K562 (cell line): ENCODE results near the gene MAP1LC3B2. TPM values are rescaled to one million over a fixed set of nuclear protein-coding genes. Genes with fewer than 3 reads are reported as not detected.

Experiments
- ATAC-seq: fragments of 200-7000 bp; cut with Tn5 transposase; 3 replicates; pipeline ENCODE4 v1.9.1; 2020; ENCODE audit warnings: moderate library complexity
- BruUV-seq: library from RNA; stranded (reverse); fragments of 400-500 nt; replicated peaks from 2 replicates; lab custom pipeline; 2021; lab: Mats Ljungman, UMichigan
- CTCF ChIA-PET: fragments of 300-600 bp; formaldehyde crosslinking; extraction: SDS; loops from one replicate; lab custom pipeline; 2021; ENCODE audit warnings: low intra/inter-chr PET ratio; lab: Yijun Ruan, JAX
- POLR2A ChIA-PET: fragments of 300-600, 350-650 bp; sonication (Branson Sonifier 250); formaldehyde crosslinking; extraction: SDS; loops from one replicate; lab custom pipeline; 2021; ENCODE audit warnings: antibody characterized with exemption, inconsistent platforms; lab: Yijun Ruan, JAX
- DNase-seq, 4 experiments: peaks; one replicate each; pipeline versions ENCODE4 v3.0.0 to v3.0.0-alpha.2; 2011 to 2018; ENCODE audit warnings: low spot score in 3 of 4, mixed read lengths in 3 of 4; ENCODE audit errors: extremely low read depth in 1 of 4
- FAIRE-seq: peaks from 2 replicates; lab custom pipeline; 2011; peaks lifted over from hg19 to GRCh38; lab: Jason Lieb, UNC
- H2AFZ ChIP-seq: 2 replicates; pipeline ENCODE4 v1.6.0; 2011; ENCODE audit warnings: low read depth, low read length, control low read depth, inconsistent platforms
- H3K27ac ChIP-seq: fragments of 200-600 bp; 3 replicates; pipeline ENCODE4 v1.8.0; 2011; ENCODE audit warnings: low read depth, mild to moderate bottlenecking, control low read depth, inconsistent platforms, low read length, moderate library complexity, mixed read lengths; ENCODE audit errors: extremely low read depth
- H3K27me3 ChIP-seq, 2 experiments: fragments of 300-600 bp in 1 of 2; 2 replicates in 1 of 2; 3 replicates in 1 of 2; pipeline versions ENCODE4 v1.6.0 to v1.8.0; 2011; ENCODE audit warnings: inconsistent platforms in 2 of 2, low read length in 2 of 2, mild to moderate bottlenecking in 1 of 2, mixed read lengths in 1 of 2, moderate library complexity in 1 of 2; ENCODE audit not compliant: control insufficient read depth in 2 of 2, insufficient read depth in 2 of 2
- H3K36me3 ChIP-seq: fragments of 300-600 bp; 3 replicates; pipeline ENCODE4 v1.8.0; 2011; ENCODE audit warnings: mild to moderate bottlenecking, low read length, inconsistent platforms; ENCODE audit not compliant: control insufficient read depth, insufficient read depth
- H3K4me1 ChIP-seq, 2 experiments: fragments of 200-600 bp in 1 of 2; replicated peaks in 1 of 2; 2 replicates in 1 of 2; 3 replicates in 1 of 2; pipeline versions ENCODE4 v1.5.1 to v1.8.0; 2011; ENCODE audit warnings: inconsistent platforms in 2 of 2, low read length in 2 of 2, mild to moderate bottlenecking in 1 of 2, mixed read lengths in 1 of 2, moderate library complexity in 1 of 2; ENCODE audit not compliant: control insufficient read depth in 2 of 2, insufficient read depth in 2 of 2
- H3K4me2 ChIP-seq: 2 replicates; pipeline ENCODE4 v1.6.1; 2011; ENCODE audit warnings: low read length, control low read depth, inconsistent platforms, mixed read lengths; ENCODE audit not compliant: insufficient read depth
- H3K4me3 ChIP-seq: fragments of 200-600 bp; sonication (generic), shearing (Covaris generic); 2 replicates; pipeline ENCODE4 v1.5.1; 2016; ENCODE audit warnings: control low read depth, inconsistent platforms
- H3K79me2 ChIP-seq: fragments of 200-600 bp; 3 replicates; pipeline ENCODE4 v1.8.0; 2011; ENCODE audit warnings: low read length, inconsistent platforms; ENCODE audit not compliant: control insufficient read depth, insufficient read depth
- H3K9ac ChIP-seq, 2 experiments: 2 replicates each; pipeline versions ENCODE4 v1.6.0 to v1.6.1; 2011; ENCODE audit warnings: low read depth in 2 of 2, low read length in 2 of 2, control low read depth in 1 of 2, inconsistent platforms in 1 of 2, mild to moderate bottlenecking in 1 of 2, mixed read lengths in 1 of 2; ENCODE audit not compliant: insufficient read depth in 1 of 2
- H3K9me1 ChIP-seq: one replicate; pipeline ENCODE4 v1.6.0; 2011; ENCODE audit warnings: inconsistent platforms, mild to moderate bottlenecking, low read length, moderate library complexity; ENCODE audit not compliant: control insufficient read depth, insufficient read depth
- H3K9me3 ChIP-seq: replicated peaks from 2 replicates; pipeline ENCODE4 v1.5.1; 2011; ENCODE audit warnings: low read depth, low read length, inconsistent platforms; ENCODE audit not compliant: control insufficient read depth, insufficient read depth
- H4K20me1 ChIP-seq: replicated peaks from 2 replicates; pipeline ENCODE4 v1.6.1; 2011; ENCODE audit warnings: low read length, inconsistent platforms, mixed read lengths; ENCODE audit not compliant: control insufficient read depth, insufficient read depth
- DPF2 ChIP-seq: fragments of 450-650 bp; IDR thresholded peaks from 2 replicates; pipeline ENCODE4 v1.6.1; 2016
- ETV1 ChIP-seq: fragments of 450-650 bp; conservative IDR thresholded peaks from 2 replicates; pipeline ENCODE4 v1.6.1; 2016; ENCODE audit warnings: missing genetic modification characterization, control low read depth, low read depth, missing compliant biosample characterization
- HNRNPLL ChIP-seq: fragments of 200-400 bp; formaldehyde crosslinking; IDR thresholded peaks from 2 replicates; pipeline ENCODE4 v1.6.1; 2017; ENCODE audit warnings: low read length, low read depth, mild to moderate bottlenecking; ENCODE audit not compliant: poor library complexity, severe bottlenecking
- KLF6 ChIP-seq: fragments of 250-450 bp; sonication (Bioruptor Pico); IDR thresholded peaks from 2 replicates; pipeline ENCODE4 v1.4.0; 2020; ENCODE audit warnings: mild to moderate bottlenecking, moderate library complexity, borderline replicate concordance
- NCOA2 ChIP-seq, 2 experiments: fragments of 450-650 bp; IDR thresholded peaks; 2 replicates each; pipeline ENCODE4 v1.6.1; 2018; ENCODE audit warnings: mild to moderate bottlenecking in 2 of 2, moderate library complexity in 1 of 2; ENCODE audit not compliant: partially characterized antibody in 2 of 2
- PTTG1 ChIP-seq: fragments of 450-650 bp; IDR thresholded peaks from 2 replicates; pipeline ENCODE4 v1.6.1; 2016; ENCODE audit warnings: low read depth, mild to moderate bottlenecking, missing genetic modification characterization, missing compliant biosample characterization
- SNRNP70 ChIP-seq: fragments of 200-400 bp; formaldehyde crosslinking; optimal IDR thresholded peaks from 2 replicates; pipeline ENCODE3; 2017; ENCODE audit warnings: low read depth, low read length
- STAG1 ChIP-seq: sonication (generic); formaldehyde crosslinking; IDR thresholded peaks from 2 replicates; pipeline ENCODE4 v1.5.0; 2020; ENCODE audit warnings: missing genetic modification reagents, borderline replicate concordance
- ZBTB7A ChIP-seq: IDR thresholded peaks from 2 replicates; pipeline ENCODE4 v1.6.1; 2011; ENCODE audit warnings: low read depth, mild to moderate bottlenecking, low read length, moderate library complexity, borderline replicate concordance; ENCODE audit not compliant: control insufficient read depth
- ZKSCAN1 ChIP-seq: fragments of 150-350 bp; IDR thresholded peaks from 2 replicates; pipeline ENCODE4 v1.6.1; 2016; ENCODE audit warnings: low read depth, low read length
- ZNF184 ChIP-seq: sonication (generic); formaldehyde crosslinking; IDR thresholded peaks from 2 replicates; pipeline ENCODE4 v1.5.0; 2020; ENCODE audit warnings: missing genetic modification reagents
- WGBS: fragments of 100-300 bp; shearing (Covaris generic); methylation state at CpG from one replicate; pipeline ENCODE4 v1.1.6; 2016; ENCODE audit warnings: low coverage, mixed read lengths; ENCODE audit not compliant: insufficient coverage; ENCODE audit errors: missing lambda C conversion rate; 5-methylcytosine and 5-hydroxymethylcytosine counted together
- in situ Hi-C: fragments of 300-500 bp; cut with MboI; formaldehyde crosslinking; loops from 4 replicates; pipeline ENCODE4 v1.15.0; 2018; ENCODE audit warnings: inconsistent platforms, mixed read lengths
- intact Hi-C: fragments of 100-400 bp; cut with micrococcal nuclease; formaldehyde crosslinking; loops from 2 replicates; pipeline ENCODE4 v1.14.2; 2022
- polyA plus RNA-seq, 8 experiments: library from polyadenylated mRNA; depleted of rRNA in 4 of 8; stranded (reverse) in 5 of 8; unstranded in 3 of 8; fragments of >200 nt; fragmentation: Nextera tagmentation in 2 of 8; fragmentation: Illumina TruSeq in 1 of 8; extraction: Ambion mirVana in 2 of 8; extraction: Trizol in 1 of 8; gene quantifications; 2 replicates each; pipeline versions ENCODE4 v1.2.1 to v1.2.3, GENCODE V29; 2011 to 2014; ENCODE audit warnings: inconsistent platforms in 1 of 8, missing spikeins in 1 of 8
- total RNA-seq, 7 experiments: library from RNA; depleted of rRNA in 6 of 7; stranded (reverse); fragments of >200 nt in 6 of 7; fragmentation: Illumina TruSeq in 2 of 7; extraction: Trizol in 2 of 7; gene quantifications; 2 replicates each; pipeline versions ENCODE4 v1.2.1 to v1.2.3, GENCODE V29; 2011 to 2021; ENCODE audit warnings: low replicate concordance in 1 of 7
- TF ChIP-seq, protein P1 (sequence below): sonication (generic); formaldehyde crosslinking; IDR thresholded peaks from 2 replicates; pipeline ENCODE4 v1.8.1; 2023; ENCODE audit warnings: mild to moderate bottlenecking, missing genetic modification reagents
- TF ChIP-seq, protein P2 (sequence below): fragments of 450-650 bp; IDR thresholded peaks from 2 replicates; pipeline ENCODE4 v1.6.1; 2017; ENCODE audit warnings: antibody characterized with exemption, mild to moderate bottlenecking
- TF ChIP-seq, protein P3 (sequence below): fragments of 200-800 bp; sonication (Bioruptor generic); IDR thresholded peaks from 2 replicates; pipeline ENCODE4 v1.6.1; 2017; ENCODE audit warnings: missing genetic modification characterization, missing compliant biosample characterization

Gene MAP1LC3B2
- total and polyA plus RNA-seq, 9 of the 15 experiments (the other 6 are each of a cell fraction or from before 2014, with no cell fraction given) = 0.53 to 2.8 (median 0.76) TPM; not detected in 2

GRCh38 chr12:116561181-116561821 lies 2.1 kb downstream of the MAP1LC3B2 start:
- Histone ChIP-seq H3K4me1 (peaks cover 38 to 47% of the 10 kb centered on the region in 2 experiments), H3K9me1 (no peaks in the 10 kb centered on the region), H3K4me3 (no peak overlapping the region), H3K27ac (peak overlapping the region; percentile 99), H3K9me3 (peaks cover 17% of the 10 kb centered on the region), H3K4me2 (peak overlapping the region; percentile 69), H3K9ac (peak overlapping the region; percentile 42 to 45; a peak in 3 of 4 replicates), H4K20me1 (no peaks in the 10 kb centered on the region), H2AFZ (peak overlapping the region; percentile 96), H3K27me3 (no peaks in the 10 kb centered on the region), H3K36me3 (no peaks in the 10 kb centered on the region), H3K79me2 (no peaks in the 10 kb centered on the region; the same call in 2 of the 3 replicates)
- no TSS peak for BruUV-seq
- intact Hi-C loops = no loop called here
- peak; percentile 62 to 87 (median 66) for DNase-seq
- ATAC-seq = peak; percentile 16
- ChIA-PET POLR2A (interaction anchor here (0.6 to 1.0 kb wide), 4 partner anchors 13 to 36 kb away, joined by 3 read pairs; no protein-coding TSS in a partner anchor), CTCF (no interaction called here)
- 9% methylated on average over 6 of the region's 6 CpGs for WGBS
- in situ Hi-C loops = no loop called here
- no peak for FAIRE-seq
- no peak for TF ChIP-seq HNRNPLL
- TF ChIP-seq, protein P1, sequence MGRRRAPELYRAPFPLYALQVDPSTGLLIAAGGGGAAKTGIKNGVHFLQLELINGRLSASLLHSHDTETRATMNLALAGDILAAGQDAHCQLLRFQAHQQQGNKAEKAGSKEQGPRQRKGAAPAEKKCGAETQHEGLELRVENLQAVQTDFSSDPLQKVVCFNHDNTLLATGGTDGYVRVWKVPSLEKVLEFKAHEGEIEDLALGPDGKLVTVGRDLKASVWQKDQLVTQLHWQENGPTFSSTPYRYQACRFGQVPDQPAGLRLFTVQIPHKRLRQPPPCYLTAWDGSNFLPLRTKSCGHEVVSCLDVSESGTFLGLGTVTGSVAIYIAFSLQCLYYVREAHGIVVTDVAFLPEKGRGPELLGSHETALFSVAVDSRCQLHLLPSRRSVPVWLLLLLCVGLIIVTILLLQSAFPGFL = no peak
- peak; percentile 53; the same call in 1 of the 2 replicates for TF ChIP-seq ZBTB7A
- TF ChIP-seq NCOA2 (IDR thresholded peaks at IDR 0.05; ENCODE audit: partially characterized antibody in 2 of 2) = no peak
- TF ChIP-seq KLF6 (CRISPR knock-in tag) = no peak
- TF ChIP-seq ZKSCAN1 = no peak
- TF ChIP-seq SNRNP70 = no peak
- peak; percentile 31; the same call in 1 of the 2 replicates for TF ChIP-seq DPF2
- TF ChIP-seq, protein P2, sequence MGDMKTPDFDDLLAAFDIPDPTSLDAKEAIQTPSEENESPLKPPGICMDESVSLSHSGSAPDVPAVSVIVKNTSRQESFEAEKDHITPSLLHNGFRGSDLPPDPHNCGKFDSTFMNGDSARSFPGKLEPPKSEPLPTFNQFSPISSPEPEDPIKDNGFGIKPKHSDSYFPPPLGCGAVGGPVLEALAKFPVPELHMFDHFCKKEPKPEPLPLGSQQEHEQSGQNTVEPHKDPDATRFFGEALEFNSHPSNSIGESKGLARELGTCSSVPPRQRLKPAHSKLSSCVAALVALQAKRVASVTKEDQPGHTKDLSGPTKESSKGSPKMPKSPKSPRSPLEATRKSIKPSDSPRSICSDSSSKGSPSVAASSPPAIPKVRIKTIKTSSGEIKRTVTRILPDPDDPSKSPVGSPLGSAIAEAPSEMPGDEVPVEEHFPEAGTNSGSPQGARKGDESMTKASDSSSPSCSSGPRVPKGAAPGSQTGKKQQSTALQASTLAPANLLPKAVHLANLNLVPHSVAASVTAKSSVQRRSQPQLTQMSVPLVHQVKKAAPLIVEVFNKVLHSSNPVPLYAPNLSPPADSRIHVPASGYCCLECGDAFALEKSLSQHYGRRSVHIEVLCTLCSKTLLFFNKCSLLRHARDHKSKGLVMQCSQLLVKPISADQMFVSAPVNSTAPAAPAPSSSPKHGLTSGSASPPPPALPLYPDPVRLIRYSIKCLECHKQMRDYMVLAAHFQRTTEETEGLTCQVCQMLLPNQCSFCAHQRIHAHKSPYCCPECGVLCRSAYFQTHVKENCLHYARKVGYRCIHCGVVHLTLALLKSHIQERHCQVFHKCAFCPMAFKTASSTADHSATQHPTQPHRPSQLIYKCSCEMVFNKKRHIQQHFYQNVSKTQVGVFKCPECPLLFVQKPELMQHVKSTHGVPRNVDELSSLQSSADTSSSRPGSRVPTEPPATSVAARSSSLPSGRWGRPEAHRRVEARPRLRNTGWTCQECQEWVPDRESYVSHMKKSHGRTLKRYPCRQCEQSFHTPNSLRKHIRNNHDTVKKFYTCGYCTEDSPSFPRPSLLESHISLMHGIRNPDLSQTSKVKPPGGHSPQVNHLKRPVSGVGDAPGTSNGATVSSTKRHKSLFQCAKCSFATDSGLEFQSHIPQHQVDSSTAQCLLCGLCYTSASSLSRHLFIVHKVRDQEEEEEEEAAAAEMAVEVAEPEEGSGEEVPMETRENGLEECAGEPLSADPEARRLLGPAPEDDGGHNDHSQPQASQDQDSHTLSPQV = peak; percentile 69
- TF ChIP-seq, protein P3, sequence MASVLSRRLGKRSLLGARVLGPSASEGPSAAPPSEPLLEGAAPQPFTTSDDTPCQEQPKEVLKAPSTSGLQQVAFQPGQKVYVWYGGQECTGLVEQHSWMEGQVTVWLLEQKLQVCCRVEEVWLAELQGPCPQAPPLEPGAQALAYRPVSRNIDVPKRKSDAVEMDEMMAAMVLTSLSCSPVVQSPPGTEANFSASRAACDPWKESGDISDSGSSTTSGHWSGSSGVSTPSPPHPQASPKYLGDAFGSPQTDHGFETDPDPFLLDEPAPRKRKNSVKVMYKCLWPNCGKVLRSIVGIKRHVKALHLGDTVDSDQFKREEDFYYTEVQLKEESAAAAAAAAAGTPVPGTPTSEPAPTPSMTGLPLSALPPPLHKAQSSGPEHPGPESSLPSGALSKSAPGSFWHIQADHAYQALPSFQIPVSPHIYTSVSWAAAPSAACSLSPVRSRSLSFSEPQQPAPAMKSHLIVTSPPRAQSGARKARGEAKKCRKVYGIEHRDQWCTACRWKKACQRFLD (CRISPR knock-in tag) = 0 out of 2 replicates have a peak, but pooled peaks have one; percentile 48
- no peak for TF ChIP-seq PTTG1 (tag)
- TF ChIP-seq ZNF184 (CRISPR knock-in tag) = no peak
- TF ChIP-seq STAG1 = no peak
- TF ChIP-seq ETV1 (tag) = no peak
